Peyer's patch (tissue), 4 donors: ENCODE measurements around the gene EXOC4. TPM values are rescaled to one million over a fixed set of nuclear protein-coding genes. Genes with fewer than 3 reads are reported as not detected.

Experiments used
- DNase-seq, 3 donors: peaks; one replicate each; pipeline ENCODE4 v3.0.0-alpha.2; 2017 to 2019
- H3K27ac ChIP-seq, 4 donors: fragments of 200-600 bp; sonication (generic); one replicate each; pipeline ENCODE4 v1.5.1; 2016 to 2019
- H3K27me3 ChIP-seq, 2 donors: fragments of 200-600 bp; sonication (generic); one replicate each; pipeline ENCODE4 v1.5.1; 2019
- H3K36me3 ChIP-seq, 3 donors: fragments of 200-600 bp; sonication (generic); one replicate each; pipeline ENCODE4 v1.5.1; 2016 to 2019
- H3K4me1 ChIP-seq, 4 donors: fragments of 200-600 bp; sonication (generic); one replicate each; pipeline ENCODE4 v1.5.1; 2016 to 2019
- H3K4me3 ChIP-seq, 4 donors: fragments of 200-600 bp; sonication (generic); 1 replicate in 3 of 4; 2 replicates in 1 of 4; pipeline ENCODE4 v1.5.1; 2016 to 2019; ENCODE audit warnings: mild to moderate bottlenecking in 1 of 4
- H3K9me3 ChIP-seq, 4 donors: fragments of 200-600 bp; sonication (generic); one replicate each; pipeline ENCODE4 v1.5.1; 2016 to 2019; ENCODE audit warnings: mild to moderate bottlenecking in 1 of 4
- POLR2A ChIP-seq, 2 donors: fragments of 450-650 bp; IDR thresholded peaks; one replicate each; pipeline ENCODE4 v1.5.1; 2017; ENCODE audit warnings: antibody characterized with exemption in 2 of 2, mild to moderate bottlenecking in 2 of 2, moderate library complexity in 2 of 2
- total RNA-seq, 4 donors: library from RNA; depleted of rRNA; stranded (reverse); fragments of >200 nt; gene quantifications; one replicate each; pipeline ENCODE4 v1.1.0, GENCODE V29; 2016
- TF ChIP-seq, protein P1 (sequence below), 6 experiments: fragments of 450-650 bp in 4 of 6; fragments of 200-600 bp in 2 of 6; sonication (generic) in 1 of 6; IDR thresholded peaks; one replicate each; pipeline ENCODE4 v1.5.1; 2017 to 2019; ENCODE audit warnings: antibody characterized with exemption in 6 of 6, mild to moderate bottlenecking in 3 of 6, moderate library complexity in 1 of 6

EXOC4 gene
- total RNA-seq, 4 donors from 2014 or later = 128 to 502 (median 141) TPM

DNA sequence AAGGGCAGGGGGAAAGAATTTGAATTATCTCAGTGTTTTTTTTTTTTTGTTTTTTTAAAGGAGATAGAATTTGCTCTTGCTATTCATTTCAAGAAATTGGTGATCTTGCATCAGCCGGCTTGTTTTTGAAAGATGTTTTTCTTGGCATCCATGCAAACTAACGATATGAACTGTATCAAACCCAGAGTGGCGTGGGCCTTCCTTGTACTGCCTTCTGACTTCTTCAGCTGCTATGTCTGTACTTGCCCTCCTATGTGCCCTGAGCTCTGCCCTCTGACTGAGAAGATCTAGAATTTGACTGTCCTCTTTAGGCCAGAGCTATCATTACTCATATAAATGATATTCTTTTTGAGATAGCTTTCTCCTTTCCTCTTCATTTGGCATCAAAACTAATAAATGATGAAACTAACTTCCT is 183.1 kb downstream of the EXOC4 start:
- H3K27ac ChIP-seq = no peak overlapping the region
- TF ChIP-seq, protein P1, sequence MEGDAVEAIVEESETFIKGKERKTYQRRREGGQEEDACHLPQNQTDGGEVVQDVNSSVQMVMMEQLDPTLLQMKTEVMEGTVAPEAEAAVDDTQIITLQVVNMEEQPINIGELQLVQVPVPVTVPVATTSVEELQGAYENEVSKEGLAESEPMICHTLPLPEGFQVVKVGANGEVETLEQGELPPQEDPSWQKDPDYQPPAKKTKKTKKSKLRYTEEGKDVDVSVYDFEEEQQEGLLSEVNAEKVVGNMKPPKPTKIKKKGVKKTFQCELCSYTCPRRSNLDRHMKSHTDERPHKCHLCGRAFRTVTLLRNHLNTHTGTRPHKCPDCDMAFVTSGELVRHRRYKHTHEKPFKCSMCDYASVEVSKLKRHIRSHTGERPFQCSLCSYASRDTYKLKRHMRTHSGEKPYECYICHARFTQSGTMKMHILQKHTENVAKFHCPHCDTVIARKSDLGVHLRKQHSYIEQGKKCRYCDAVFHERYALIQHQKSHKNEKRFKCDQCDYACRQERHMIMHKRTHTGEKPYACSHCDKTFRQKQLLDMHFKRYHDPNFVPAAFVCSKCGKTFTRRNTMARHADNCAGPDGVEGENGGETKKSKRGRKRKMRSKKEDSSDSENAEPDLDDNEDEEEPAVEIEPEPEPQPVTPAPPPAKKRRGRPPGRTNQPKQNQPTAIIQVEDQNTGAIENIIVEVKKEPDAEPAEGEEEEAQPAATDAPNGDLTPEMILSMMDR (IDR thresholded peaks at IDR 0.05) = no peak
- no peak for TF ChIP-seq POLR2A (IDR thresholded peaks at IDR 0.05)
- H3K36me3 ChIP-seq = no peaks in the 10 kb centered on the region
- no peaks in the 10 kb centered on the region for H3K9me3 ChIP-seq
- no peaks in the 10 kb centered on the region for H3K27me3 ChIP-seq
- H3K4me3 ChIP-seq = no peak overlapping the region
- no peak for DNase-seq
- H3K4me1 ChIP-seq = no peaks in the 10 kb centered on the region

DNA sequence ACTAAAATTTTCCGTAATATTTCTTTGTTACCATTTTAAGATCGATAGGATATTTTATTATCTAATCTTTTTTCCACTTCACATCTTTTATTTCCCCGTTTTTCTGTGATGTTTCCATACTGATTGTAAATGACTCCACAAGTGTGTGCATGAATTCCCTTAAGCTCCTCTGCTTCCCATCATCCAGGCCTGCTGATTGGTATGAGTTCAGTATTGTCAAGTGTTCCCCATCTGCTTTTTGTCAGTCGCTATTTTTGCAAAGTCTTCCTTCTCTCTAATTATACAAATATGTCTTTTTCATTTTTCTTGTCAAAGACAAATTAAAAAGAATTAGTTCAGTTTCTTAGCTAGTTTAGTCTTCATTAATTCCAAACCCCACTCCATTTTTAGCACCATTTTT is 184.7 kb downstream of the EXOC4 start:
- Histone ChIP-seq H3K4me3 (no peak overlapping the region), H3K27ac (no peak overlapping the region), H3K27me3 (no peaks in the 10 kb centered on the region), H3K4me1 (no peaks in the 10 kb centered on the region), H3K9me3 (no peaks in the 10 kb centered on the region), H3K36me3 (no peaks in the 10 kb centered on the region)
- DNase-seq = no peak
- no peak for TF ChIP-seq POLR2A (IDR thresholded peaks at IDR 0.05)
- TF ChIP-seq, protein P1 (IDR thresholded peaks at IDR 0.05) = no peak

DNA sequence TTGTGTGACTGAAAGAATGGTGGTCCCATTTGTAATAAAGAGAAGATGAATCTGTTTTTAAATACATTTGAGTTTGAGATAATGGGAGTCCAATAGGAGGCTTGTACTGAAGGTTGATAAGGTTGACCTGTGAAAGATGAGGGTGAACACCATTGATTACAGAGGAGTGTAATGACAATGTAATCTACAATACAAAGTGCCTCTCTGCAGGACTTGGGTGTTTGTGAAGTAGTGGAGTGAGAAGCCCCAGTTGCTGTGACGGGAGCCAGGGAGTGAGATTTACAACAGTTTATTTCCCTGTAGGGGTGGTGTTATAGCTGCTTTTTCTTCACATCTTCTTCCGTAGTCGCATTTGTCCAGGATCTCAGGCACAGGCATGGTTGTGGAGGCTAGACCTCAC is 189.9 kb downstream of the EXOC4 start:
- Histone ChIP-seq H3K36me3 (no peaks in the 10 kb centered on the region), H3K27me3 (no peaks in the 10 kb centered on the region), H3K27ac (no peak overlapping the region), H3K4me3 (no peak overlapping the region), H3K9me3 (no peaks in the 10 kb centered on the region), H3K4me1 (no peaks in the 10 kb centered on the region)
- DNase-seq = no peak
- TF ChIP-seq POLR2A (IDR thresholded peaks at IDR 0.05) = no peak
- TF ChIP-seq, protein P1 (IDR thresholded peaks at IDR 0.05) = no peak

DNA sequence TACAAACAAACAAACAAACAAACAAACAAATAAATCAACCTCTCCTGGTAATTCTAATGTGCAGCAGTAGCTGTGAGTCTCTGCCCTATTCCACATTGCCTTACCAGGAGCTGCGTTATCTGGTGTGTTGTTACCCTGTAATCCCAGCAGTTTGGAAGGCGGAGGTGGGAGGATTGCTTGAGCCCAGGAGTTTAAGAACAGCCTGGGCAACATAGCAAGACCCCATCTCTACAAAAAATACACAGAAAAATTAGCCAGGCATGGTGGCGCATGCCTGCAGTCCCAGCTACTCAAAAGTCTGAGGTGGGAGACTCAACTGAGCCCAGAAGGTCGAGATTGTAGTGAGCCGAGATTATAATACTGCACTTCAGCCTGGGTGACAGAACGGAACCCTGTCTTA is 192.7 kb downstream of the EXOC4 start:
- H3K9me3 ChIP-seq = no peaks in the 10 kb centered on the region
- no peaks in the 10 kb centered on the region for H3K4me1 ChIP-seq
- no peak for DNase-seq
- no peaks in the 10 kb centered on the region for H3K36me3 ChIP-seq
- no peak overlapping the region for H3K27ac ChIP-seq
- no peaks in the 10 kb centered on the region for H3K27me3 ChIP-seq
- TF ChIP-seq POLR2A (IDR thresholded peaks at IDR 0.05) = no peak
- TF ChIP-seq, protein P1 (IDR thresholded peaks at IDR 0.05) = no peak
- no peak overlapping the region for H3K4me3 ChIP-seq

DNA sequence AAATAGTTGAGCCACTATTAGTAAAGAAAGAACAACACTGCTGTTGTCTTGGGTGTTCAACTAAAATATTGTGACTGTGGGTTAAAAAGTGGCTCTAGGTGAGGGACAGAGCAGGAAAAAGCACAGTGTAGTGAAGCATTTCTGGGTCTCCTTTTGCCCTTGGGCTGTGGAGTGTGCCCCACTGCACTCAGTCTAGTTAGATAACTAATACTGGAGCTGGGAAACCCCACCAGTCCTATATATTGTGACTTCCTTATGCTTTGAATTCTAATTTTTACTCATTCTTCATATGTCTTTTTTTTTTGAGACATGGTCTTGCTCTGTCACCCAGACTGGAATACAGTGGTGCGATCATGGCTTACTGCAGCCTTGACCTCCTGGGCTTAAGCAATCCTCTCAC is 195.1 kb downstream of the EXOC4 start:
- TF ChIP-seq, protein P1 (IDR thresholded peaks at IDR 0.05) = no peak
- TF ChIP-seq POLR2A (IDR thresholded peaks at IDR 0.05) = no peak
- no peaks in the 10 kb centered on the region for H3K9me3 ChIP-seq
- DNase-seq = no peak
- H3K4me3 ChIP-seq = no peak overlapping the region
- H3K36me3 ChIP-seq = no peaks in the 10 kb centered on the region
- H3K4me1 ChIP-seq = no peaks in the 10 kb centered on the region
- no peak overlapping the region for H3K27ac ChIP-seq
- H3K27me3 ChIP-seq = no peaks in the 10 kb centered on the region

DNA sequence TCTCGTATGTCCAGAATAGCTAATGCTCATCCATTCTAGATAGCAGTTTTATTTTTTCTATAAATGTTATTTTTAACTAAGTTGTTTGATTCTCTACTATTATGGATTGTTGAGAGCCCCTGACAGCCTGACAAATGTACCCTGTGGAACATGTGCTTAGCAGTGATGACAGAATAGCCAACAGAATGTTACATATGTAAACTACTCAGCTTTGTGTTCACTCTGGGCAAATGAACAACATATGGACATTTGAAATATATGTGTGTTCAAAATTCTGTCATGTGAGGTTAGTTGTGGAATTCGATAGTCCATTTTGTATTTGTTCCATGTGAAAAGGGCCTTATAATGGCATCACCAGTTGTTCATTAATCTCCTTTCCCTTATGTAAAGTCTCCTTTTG is 199.7 kb downstream of the EXOC4 start:
- Histone ChIP-seq H3K36me3 (no peaks in the 10 kb centered on the region), H3K9me3 (no peaks in the 10 kb centered on the region), H3K27ac (no peak overlapping the region), H3K4me3 (no peak overlapping the region), H3K27me3 (no peaks in the 10 kb centered on the region), H3K4me1 (no peaks in the 10 kb centered on the region)
- no peak for DNase-seq
- no peak for TF ChIP-seq POLR2A (IDR thresholded peaks at IDR 0.05)
- TF ChIP-seq, protein P1 (IDR thresholded peaks at IDR 0.05) = no peak
